ENCODE measurements around the gene ZBTB8OS.

DNA sequence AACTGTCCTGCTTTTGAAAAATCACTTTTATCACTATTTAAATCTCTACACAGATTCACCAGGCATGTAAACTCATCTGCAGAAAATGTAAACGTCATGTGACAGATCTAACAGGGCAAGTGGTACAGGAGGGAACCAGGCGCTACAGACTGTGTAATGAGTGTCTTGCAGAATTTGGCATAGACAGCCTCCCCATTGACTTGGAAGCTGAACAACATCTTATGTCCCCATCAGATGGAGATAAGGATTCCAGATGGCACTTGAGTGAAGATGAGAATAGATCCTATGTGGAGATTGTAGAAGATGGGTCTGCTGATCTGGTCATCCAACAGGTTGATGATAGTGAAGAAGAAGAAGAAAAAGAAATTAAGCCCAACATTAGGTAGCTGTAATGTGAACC lies 50.3 kb downstream of the ZBTB8OS start:
- TF ChIP-seq, protein P1, sequence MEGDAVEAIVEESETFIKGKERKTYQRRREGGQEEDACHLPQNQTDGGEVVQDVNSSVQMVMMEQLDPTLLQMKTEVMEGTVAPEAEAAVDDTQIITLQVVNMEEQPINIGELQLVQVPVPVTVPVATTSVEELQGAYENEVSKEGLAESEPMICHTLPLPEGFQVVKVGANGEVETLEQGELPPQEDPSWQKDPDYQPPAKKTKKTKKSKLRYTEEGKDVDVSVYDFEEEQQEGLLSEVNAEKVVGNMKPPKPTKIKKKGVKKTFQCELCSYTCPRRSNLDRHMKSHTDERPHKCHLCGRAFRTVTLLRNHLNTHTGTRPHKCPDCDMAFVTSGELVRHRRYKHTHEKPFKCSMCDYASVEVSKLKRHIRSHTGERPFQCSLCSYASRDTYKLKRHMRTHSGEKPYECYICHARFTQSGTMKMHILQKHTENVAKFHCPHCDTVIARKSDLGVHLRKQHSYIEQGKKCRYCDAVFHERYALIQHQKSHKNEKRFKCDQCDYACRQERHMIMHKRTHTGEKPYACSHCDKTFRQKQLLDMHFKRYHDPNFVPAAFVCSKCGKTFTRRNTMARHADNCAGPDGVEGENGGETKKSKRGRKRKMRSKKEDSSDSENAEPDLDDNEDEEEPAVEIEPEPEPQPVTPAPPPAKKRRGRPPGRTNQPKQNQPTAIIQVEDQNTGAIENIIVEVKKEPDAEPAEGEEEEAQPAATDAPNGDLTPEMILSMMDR (IDR thresholded peaks at IDR 0.05), result no peak
- TF ChIP-seq POLR2A (IDR thresholded peaks at IDR 0.05), result no peak
